HS-5 (cell line): ENCODE measurements around the gene TMEM154.

Experiments used
- DNase-seq: peaks from one replicate; pipeline ENCODE4 v3.0.0-alpha.2; 2012; ENCODE audit warnings: low read depth

The TMEM154 gene

DNA sequence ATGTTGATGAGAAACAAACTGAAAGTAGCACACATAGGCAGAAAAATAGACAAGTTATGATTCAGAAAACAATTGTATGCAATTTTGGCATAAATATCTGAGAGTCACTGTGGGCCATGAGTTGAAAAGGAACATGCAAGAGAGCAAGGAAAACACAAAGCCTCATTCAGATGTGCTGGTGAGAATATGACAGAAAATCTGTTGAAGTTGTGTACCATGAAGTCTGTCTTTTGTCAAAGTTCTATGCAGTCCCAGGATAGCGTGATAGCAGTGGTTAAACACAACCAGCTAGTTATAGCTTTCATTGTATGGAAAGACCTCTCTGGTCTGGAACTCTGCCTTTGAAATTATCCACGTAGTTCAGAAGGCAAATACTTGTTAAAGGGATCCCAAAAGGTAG lies 53.0 kb downstream of the TMEM154 start:
- DNase-seq = no peak

DNA sequence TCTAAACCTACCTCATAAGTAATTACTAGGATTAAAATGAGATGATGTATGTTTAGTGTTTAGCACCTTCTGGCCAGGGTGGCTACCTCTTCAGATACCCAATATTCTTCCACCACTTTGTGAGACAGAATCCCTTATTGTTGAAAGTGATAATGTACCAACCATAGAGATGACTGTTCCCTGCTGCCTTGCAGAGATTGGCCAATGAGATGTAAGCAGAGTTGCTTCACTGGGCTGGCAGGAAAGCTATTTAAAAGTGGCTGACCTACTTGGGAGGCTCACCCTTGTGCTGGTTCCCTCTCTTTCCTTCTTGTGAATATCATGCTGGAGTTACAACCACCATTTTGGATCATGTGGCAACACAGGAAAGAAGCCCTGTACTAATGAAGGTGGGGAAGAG lies 58.9 kb downstream of the TMEM154 start:
- no peak for DNase-seq

DNA sequence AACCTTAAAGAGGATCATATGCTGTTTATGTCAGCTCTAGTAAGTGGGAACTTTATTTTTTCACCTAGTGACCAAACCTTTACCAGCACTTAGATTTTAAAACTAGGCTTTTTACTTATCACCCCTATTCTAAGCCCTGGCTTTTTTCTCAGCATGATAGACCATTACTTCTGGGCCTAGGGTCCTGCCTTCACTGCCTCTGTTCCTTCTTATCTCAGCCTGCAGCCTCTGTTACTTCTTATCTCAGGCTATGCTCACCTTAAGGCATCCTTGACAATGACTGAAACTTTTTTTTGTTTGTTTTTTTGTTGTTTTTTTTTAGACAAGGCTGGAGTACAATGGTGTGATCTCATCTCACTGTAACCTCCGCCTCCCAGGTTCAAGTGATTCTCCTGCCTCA lies 59.6 kb downstream of the TMEM154 start:
- DNase-seq = no peak

DNA sequence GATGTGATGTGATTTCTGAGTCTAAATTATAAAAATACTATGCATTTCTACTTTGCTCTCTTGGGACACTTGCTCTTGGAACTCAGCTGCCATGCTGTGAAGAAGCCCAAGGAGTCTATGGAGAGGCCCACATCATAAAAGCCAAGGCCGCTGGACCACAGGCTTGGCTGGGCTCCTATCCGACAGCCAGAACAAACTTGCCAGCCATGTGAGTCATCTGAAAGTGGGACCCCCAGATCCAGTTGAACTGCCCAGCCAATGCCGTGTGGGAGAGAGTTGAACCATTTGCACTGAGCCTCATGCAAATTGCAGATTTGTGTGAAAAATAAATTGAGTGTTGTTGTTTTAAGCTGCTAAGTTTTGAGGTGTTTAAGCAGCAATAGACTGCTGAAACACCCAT lies 60.2 kb downstream of the TMEM154 start:
- DNase-seq = no peak

DNA sequence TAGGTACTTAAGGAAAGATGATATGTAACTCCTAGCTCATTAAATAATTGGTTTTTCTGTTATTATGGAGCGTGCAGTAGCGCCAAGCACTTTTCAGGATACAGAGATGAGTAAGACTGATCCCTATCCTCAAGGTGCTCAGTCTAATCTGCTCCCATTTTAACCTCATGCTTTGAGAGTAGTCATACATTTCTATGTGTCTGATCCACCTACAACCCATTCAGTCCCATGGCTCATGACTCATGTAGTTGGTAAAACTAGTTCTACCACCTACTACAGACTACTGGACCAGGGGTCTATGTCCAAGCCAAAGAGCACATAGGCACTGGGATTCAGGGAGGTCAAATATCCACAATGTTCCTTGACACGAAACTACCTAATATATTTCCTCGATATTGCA lies 60.8 kb downstream of the TMEM154 start:
- DNase-seq = no peak

DNA sequence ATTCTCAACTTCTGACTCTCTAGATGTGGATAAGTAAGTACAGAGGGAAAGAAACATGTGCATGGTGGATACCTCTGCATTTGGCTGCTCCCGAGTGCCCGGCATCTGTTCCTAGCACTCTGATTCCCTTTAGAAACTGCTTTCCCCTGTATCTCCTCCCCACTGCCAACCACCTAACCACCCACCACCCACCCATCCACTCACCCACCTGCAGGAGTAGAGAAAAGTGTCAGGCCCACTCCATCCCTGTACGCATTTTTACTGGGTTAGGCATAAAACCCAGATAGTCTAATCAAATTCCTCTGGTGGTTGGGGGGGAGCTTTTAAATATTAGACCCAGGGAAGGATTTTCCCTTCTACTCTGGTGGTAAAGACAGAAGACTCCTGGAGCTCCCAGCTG lies 63.0 kb downstream of the TMEM154 start:
- no peak for DNase-seq

DNA sequence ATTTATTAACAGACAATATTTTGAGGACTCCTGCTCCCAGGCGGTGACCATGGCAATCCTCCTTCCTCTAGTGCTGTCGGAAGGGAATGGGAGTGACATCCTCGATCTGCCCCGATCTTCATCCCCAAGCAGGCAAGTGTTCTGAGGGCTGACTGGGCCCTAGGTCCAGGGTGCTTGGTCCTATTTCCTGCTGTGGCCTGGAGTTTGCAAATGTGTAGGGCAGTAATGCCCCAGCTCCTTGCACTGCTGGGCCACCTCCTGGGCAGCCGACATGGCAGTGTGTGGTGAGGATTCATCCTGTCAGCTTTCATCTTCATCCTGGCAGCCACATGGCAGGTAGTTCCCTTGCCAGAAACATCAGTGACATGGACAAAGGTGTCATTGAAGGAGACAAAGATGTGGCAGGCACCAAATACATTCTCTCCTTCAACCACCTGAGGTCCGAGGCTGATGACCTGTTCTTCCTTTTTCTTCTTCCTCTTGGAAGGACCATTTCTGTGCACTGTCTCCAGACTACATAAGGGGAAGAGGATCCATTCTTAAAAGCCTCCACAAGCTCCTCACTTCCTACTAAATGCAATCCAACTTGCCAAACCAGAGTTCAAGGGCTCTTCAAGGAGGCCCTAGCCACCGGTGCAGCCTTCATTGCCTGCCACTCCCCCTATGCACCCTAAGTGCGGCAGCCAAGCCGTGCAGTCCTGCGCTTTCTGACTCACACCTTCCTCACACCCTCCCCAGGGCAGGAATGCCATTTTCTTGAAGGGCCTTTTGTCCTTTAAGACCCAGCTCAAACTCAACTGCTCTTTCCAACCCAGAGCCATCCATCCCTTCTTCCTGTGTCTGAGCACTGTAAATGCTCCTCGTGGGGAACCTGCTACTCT lies 65.7 kb downstream of the TMEM154 start:
- no peak for DNase-seq

DNA sequence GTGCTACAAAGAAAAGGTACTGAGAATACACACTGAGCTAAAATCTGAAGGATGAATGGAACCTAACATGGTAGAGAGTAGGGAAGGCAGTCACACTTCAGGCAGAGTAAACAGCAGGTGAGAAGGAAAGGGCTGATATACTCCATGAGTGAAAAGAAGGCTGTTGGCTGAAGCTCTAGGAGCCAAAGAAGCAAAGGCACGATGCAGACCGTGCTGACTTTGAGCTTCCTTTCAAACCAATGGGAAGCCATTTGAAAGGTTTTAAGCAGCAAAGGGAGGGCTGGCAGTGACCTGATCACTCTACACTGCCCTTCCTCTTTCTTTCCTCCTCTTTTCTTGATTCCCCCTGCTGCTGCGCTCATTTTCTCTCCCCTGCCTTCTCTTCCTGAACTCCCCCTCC lies 66.4 kb downstream of the TMEM154 start:
- no peak for DNase-seq

DNA sequence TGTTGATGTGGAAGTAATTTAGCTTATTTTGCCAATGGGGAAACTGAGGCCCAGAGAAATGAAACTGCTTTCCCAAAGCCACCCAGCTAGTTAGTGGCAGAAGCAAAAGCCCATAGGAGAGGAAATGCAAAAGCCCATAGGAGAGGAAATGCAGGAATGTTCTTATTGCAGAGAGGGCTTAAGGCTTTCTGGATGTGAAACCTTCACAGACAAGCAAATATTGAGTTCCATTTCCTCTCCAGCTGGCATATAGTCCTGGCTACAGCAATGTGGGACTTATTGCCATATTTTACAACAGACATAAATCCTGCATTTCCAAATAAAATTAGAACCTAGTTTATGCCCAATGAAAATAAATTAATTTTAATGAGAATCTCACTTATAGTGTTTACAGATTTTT lies 69.7 kb downstream of the TMEM154 start:
- no peak for DNase-seq

DNA sequence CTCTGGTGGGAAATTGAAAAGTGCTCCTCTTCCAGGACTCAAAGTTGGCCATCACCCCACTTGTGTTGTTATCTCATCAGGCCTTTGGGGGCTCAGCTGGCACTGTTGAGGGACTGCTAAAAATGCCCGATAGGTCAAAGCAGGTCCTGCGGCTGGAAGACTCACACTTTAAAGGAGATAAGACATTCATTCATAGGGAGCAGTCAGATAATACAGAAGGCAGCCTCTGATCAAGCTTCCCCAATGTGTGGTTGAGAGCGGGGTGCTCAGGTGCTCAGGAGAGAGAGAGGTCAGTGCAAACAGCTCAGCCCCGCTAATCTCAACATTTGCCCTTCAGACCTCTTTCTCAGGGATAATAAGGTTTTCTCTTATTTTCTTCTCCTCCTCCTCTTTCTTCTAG lies 70.3 kb downstream of the TMEM154 start:
- no peak for DNase-seq

DNA sequence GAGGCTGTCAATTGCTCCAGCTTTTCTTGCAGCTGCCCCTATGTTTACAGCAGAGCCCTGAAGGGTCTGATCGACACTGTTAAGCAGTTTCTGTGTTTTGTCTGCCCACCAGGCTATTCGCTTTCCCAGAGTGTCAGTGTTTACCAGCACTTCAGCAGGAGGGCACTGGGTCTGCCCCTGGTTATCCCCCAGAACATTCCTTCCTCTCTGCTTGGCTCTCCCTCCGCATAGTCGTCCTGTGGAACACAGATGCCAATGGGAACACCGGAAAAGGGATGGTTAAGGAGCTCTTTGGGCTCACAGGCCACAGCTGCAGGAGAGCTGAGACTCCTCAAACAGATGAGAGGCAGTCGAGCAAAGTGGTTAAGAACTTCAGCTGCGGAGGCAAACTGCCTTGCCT lies 72.6 kb downstream of the TMEM154 start:
- DNase-seq = no peak

DNA sequence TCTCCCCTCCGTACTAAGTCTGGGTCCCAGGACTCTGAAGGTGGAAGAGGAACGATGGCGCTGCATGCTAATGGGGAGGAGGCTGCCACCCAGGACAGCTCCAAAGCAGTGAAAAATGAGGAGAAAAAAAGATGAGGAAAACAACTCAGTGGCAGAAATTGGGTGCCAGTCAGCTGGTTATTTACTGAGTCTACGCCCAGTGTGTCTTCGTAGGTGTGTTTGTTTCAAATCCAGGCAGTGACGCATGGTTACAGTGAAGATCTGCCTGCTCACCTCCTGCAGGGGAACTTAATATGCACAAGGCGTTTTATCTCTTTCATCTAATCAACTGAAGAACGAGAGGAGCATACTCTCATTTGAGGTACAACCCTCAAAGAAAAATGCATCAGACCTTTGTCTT lies 73.0 kb downstream of the TMEM154 start:
- no peak for DNase-seq

DNA sequence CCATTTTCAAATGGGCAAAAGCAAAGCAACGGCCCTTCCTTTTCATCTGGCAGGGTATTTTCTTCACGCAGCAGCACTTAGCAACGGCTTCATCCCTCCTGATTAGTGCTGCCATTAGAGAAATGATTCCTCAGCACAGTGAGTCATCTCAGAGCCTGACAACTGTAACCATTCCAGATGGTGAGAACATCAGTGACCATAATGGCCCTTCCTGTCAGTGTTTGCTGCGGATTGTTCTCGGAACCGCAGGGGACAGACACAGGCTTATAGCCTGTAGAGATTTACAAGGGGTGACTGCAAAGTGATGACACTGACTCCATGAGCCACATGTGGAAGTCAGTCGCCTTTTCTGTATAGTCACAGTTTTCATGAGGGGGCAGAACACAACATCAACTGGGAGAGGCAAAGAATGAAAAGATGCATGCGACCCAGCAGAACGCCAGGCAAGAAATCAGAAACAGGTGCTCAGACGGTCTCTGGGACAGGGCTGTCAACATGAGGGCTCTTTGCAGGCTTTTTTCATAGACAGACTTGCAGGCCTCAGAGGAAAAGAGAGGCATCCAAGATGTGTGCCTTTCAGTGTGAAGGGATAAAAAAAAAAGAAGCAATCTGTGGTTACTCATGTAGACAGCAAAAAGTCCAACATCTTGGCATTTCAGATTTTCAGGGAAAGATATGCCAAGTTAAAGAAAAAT lies 74.0 kb downstream of the TMEM154 start:
- no peak for DNase-seq

DNA sequence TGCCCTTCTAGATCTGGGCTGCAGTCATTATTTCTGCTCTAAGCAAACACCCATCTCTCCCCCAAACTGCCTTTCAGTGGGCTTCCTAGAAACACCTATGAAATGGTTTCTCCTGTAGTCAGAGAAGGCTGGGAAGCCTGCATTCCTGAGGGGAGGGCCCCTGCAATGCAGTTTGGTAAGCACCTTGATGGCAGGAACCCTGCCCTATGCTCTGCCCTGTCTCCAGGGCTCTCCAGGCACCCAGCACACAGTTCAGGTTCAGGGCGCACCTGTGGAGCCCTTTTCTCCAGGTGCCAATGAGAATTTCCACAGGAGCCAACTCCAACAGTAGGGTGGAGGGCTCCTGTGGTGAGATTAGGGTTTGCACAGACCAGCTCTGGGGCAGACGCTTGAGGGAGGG lies 74.8 kb downstream of the TMEM154 start:
- DNase-seq = no peak

DNA sequence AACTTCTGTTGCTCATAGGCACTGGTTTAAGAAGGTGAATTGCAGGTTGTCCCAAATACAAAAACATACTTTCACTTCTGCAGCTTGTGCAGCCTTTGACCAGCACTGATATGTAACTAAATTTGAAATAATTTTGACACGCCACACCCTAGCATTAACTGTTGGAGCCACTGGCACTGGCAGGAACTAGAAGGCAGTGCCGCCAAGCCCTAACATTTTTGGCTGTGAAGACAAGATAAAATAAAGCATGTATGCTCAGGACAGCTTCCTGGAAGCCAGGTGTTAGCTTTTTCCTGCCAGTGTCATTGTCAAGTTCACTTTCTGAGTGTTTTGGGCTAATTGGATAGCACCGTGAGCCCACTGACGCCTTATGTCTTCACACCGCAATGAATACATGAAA lies 78.6 kb downstream of the TMEM154 start:
- DNase-seq = no peak

DNA sequence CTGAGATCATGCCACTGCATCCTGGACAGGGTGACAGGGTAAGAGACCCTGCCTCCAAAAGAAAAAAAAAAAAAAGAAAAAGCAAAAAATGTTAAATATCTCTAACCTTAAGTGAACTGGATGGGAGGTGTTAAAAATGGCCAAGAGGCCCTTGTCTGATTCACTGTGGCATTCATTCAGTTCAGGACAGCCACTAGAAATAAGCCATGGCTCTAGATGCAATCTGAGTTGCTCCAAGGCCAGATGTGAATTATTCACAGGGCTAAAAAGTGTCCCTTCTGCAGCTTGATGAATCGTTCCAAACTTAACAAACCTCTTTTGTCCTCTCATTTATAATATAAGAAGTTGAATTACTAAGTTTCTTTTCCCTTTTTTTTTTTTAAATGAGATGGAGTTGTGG lies 80.2 kb downstream of the TMEM154 start:
- no peak for DNase-seq

DNA sequence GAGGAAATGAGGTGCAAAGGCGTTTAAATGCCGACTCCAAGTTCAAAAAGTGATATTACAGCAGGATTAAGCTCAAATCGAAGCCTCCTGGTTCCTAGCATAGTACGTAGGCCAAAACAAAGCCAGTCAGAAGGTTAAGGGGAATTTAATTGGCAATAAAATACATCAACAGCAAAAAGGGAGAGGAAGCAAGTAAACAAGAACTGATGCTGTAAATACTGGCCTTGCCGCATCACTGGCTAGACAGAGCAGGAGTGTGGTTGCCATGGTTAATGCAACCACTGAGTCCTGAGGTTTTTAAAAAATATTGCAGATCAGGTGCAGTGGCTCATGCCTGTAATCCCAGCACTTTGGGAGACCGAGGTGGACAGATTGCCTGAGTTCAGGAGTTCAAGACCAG lies 80.7 kb downstream of the TMEM154 start:
- no peak for DNase-seq

DNA sequence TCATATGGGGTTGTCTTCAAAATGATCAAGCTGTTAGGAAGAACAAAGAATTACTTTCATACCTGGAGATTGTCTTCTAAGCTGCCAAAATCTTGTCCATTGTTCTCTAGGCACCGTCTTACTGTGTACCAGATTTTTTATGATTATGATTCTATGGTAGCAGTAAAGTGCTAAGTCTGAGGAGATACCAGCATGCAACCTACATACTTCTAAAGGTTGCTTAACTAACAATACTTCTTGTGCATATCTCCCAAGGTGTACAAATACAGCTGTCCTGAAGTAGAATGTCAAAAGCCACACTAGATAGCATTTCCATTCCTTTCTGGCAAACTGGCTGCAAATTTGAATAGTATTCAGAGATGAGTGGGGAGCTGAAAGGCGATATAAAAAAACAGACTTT lies 81.3 kb downstream of the TMEM154 start:
- DNase-seq = no peak

DNA sequence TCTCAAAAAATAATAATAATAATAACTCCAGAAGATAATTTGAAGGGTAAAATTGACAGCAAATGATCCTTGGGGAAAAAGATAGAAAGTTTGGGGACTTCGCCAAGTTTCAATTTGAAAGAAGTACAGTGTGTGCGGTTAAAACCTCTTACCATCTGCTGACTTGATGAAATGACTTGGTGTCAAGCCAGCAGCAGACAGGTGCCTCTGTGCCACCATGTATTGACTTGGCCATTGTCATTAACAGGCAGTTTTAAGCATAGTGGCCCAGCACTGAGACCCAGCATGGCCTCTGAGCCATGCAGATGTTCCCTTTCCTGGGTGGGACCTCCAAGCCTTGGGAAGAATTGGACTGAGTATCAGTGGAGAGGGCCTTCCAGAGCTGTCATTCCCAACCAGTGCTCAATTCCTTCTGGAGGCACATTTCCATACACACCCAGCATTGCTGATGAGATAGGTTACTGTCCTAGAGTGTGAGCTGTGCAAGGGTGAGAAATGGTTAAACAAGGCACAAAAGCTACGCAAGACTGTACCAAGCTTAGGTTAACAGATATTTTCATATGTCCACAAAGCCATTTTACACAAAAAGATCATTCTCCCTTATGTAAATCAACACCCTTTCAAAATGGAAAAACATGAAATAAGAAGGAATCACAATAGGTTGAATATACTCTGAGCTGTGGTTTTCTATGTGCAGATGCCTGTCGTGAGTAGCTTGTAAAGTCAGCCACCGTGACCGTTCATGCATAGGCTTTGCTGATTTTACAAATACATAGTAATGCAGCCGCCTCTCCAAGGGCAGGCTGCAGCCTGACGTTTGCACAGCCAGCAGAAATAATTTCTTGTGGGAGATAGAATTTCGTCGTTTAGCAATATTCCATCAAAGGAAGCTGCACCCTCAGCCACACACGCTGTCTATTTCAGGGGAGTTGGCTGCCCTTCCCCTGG lies 84.5 kb downstream of the TMEM154 start:
- no peak for DNase-seq

DNA sequence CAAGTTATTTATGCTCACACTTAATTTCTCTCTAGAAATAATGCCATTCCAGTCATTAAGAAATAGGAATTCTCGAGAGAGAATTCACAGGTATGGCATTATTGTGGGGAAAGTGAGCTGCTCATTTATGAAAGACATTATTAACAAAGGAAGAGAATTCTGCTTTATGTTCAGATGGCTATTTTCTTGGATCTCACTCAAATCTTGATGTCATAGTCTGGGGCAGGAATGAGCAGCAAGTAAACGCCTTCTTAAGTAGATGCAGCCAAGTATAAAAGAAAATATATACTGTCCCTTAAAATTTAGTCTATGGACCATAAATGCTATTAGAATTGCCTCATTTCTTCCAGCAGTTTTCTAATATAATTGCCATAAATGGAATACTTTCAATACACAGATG lies 85.7 kb downstream of the TMEM154 start:
- no peak for DNase-seq

DNA sequence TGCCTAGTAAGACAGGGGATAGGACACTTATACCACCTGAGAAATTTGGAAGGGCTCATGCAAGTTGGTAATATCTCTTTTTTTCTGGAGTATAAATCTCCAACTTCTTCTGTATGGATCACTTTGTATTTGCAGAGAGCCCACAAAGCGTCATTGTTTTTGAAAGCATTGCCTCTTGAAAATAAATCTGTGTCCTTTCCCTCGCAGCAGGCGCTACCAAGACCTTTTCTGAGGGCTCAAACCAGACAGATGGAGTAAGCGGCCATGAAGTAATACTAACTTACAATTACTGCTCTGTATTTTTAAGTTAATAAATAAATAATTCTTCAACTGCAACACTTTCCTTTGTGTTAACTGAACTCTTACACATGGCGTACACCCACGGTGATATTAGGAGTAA lies 87.9 kb downstream of the TMEM154 start:
- DNase-seq = no peak

DNA sequence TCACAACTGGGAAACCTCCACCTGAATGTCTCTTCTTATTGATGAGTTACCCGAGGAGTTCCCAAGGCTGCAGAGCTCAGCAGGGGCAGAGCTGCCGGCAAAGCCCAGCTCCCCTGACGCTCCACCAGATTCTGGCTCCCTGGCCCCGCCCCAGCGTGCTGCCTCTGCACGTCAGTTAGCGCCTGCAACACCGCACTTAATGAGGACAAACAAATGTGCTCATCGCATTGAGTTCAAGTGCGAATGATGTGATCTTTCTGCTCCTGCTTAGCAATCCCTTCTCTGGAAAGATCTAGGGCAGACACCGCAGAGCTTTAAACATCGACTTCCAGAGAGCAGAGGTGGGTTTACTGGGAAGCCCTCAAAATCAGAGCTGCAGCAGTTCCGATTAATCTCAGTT lies 88.4 kb downstream of the TMEM154 start:
- no peak for DNase-seq
